GM19023 (cell line): Measurements from ENCODE around the gene MAST4.
A peak's percentile ranks its signal among the peaks of the same experiment; 100 is the strongest.

ENCODE experiments used
- ATAC-seq: cut with Tn5 transposase; IDR thresholded peaks from one replicate; pipeline ENCODE4 v1.9.1; 2021; ENCODE audit warnings: mild to moderate bottlenecking, moderate library complexity; ENCODE audit not compliant: unreplicated experiment

The MAST4 gene

GRCh38 chr5:66982056-66982387, 385.8 kb downstream of the MAST4 start:
- no peak for ATAC-seq

DNA sequence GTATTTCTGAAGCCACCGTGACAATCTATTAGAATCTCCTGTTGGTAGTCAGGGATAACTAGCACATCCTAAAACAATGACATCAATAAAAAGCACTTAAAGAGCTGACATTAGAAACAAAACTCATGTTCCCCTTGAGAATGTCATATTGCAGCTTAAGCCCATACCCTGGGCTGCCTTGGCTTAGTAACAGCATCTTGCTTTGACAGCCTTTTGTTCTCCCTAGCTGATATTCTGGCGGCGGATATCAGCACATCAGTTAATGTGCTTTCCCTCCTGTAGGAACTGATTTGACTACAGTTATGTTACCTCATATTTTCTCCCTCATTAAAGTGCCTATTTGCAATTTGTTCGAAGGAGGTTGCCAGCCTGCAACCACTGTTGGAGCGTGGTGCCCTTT, 386.3 kb downstream of the MAST4 start:
- no peak for ATAC-seq

DNA sequence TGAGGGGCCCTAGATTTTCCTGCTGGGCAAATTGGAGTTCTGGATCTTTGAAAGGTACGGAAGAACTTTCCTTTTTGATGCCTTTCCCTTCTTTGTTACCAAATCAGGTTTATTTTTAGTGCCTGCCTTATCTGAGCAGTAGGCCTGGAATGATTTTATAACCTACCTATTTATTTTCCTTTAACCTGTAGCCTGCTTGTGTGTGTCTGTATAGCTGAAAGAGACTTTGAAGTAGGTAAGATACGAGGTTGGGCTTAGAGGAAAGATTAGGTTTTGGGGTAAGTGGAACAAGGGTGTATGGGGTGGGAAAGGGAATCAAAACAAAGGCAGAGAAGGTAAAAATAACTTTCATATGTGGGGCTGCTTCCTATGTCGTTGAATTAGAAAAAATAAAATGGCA, 389.2 kb downstream of the MAST4 start:
- no peak for ATAC-seq

DNA sequence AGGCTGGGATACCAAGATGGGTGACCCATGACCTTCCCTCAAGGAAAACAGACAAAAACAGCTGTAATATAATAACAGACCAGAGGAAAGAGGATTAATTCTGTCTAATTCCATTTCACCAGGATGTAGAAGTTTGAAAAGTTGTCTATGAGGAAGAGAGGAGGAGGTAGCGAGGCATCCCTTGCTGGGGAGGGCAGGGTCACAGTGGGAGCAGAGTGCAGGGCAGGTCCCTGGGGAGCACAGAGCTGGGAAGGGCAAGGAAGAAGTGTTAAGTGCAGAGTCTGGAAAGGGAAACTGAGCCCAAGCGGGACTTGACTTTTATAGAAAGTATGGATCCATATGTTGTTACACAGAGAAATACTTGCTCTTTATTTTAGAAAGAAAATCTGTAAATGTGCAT, 389.8 kb downstream of the MAST4 start:
- ATAC-seq = no peak

DNA sequence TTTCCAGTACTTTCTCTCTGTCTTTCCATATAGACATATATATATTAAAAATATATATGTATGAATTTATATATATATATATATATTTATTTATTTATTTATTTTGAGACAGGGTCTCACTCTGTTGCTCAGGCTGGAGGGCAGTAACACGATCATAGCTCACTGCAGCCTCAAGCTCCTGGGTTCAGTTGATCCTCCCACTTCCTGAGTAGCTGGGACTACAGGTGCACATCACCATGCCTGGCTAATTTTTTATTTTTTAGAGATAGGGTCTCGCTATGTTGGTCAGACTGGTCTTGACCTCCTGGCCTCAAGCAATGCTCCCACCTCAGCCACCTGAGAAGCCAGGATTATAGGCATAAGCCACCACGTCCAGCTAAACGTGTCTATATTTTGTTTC, 390.3 kb downstream of the MAST4 start:
- no peak for ATAC-seq

GRCh38 chr5:66987126-66987525, 390.9 kb downstream of the MAST4 start:
- no peak for ATAC-seq

DNA sequence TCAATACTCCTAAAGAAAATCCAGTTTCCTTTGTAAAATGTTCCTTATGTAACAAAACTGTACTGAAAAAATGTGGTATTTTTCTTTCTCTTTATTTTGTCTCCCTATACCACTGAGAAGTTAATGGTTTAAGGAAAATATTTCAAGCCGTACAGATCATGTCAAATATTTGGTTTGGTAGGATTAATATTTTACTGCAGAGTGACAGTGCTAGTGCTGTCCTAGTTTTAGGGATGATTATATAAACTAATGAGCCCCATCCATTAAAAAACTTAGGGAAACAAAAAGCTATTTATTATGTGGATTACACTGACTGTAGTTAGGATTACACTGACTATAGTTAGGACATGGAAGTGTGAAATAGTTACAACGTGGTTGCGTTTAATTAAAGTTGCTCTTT, 391.3 kb downstream of the MAST4 start:
- no peak for ATAC-seq

DNA sequence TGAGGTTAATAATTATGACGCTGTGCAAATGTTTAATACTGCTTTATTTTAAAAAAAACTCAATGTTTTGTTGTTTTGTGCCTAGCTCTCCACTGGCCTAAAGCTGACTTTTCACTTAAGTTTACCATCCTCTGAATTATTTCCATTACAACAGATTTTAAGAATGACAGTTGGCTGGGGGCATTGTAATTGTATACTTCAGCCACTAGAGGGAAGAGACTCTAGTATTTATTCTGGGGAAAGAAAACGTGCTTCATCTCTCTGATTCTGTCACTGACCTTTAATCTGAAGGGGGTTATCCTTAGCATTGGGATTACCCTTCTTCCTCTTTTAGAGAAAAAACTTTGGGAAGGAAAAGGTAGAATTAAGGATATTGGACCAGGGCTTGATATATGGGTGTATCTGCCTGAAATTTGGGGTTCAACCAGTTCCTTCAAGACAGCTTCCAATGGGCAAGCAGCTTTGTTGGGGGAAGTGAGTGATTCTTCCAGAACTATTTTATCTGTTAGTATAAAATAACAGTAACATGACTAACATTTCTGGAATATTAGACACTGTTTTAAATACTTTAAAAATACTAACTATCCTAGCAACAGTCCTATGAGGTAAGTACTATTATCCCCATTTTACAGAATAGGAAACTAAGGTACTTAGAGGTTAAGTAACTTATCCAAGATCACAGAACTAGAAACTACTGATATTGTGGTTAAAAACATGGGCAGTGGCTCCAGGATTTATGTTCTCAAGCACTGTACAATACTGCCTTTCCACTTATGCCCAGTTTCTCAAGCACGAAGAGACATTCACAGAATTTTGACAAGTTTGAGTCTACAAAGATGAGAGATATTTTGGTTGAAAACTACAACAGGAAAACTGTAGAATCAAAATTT, 392.0 kb downstream of the MAST4 start:
- no peak for ATAC-seq

DNA sequence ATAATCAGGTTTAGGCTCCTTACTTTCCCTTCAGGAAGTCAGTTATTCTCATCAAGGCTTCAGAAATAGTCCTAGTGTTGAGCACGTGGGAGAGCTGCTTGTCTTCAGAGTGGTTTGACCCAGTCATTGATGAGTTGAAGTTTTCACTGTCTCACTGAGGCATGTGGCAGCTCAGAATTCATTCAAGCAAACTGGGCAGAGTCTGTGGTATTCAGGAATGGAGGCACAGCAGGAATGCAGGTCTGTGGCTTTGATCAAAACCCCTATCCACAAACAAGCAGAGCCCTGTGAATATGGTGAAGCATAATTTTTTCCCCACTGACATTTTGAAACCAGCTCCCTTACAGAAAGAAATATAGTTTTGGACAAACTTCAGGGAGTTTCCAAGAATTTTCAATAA, 393.1 kb downstream of the MAST4 start:
- ATAC-seq = no peak

- no peak for ATAC-seq
These were observed 393.6 kb downstream of the MAST4 start for GRCh38 chr5:66989781-66990180.

DNA sequence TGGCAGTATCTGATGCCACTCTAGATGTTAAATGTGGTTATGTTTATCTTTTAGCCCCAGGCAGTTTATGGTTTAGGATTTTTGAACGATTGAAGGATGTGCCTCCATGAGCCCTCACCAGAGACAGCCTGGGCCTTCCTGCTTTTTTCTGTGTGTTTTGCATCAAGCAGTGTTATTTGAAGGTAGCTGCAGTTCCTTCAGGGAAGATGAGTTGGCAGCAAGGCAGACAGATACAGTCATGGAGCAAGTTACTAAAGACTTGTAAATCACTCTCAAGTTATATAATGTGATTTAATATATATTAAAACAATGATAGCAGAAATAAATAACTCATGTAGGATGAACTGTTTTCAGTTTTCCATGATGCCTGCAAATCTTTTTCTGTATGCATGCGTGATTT, 395.6 kb downstream of the MAST4 start:
- ATAC-seq = no peak

GRCh38 chr5:66992547-66992946, 396.4 kb downstream of the MAST4 start:
- no peak for ATAC-seq

DNA sequence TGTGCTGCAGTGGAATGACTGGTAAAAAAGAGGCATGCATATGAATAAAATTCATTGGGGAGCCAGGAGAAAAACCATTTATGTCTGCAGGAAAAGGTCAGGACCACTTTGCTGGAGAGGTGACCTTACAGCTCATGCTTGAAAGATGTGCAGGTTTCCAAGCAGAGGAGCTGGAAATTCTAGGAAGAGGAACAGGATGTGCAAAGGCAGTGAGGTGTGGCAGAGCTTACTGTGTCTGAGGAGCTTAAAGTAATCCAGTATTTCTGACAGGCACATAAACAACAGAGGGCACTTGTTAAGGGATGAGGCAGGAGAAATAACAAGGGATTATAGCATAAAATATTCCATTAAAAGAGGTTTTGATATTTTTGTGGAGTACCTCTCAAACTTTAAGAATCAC, 397.3 kb downstream of the MAST4 start:
- ATAC-seq = no peak

DNA sequence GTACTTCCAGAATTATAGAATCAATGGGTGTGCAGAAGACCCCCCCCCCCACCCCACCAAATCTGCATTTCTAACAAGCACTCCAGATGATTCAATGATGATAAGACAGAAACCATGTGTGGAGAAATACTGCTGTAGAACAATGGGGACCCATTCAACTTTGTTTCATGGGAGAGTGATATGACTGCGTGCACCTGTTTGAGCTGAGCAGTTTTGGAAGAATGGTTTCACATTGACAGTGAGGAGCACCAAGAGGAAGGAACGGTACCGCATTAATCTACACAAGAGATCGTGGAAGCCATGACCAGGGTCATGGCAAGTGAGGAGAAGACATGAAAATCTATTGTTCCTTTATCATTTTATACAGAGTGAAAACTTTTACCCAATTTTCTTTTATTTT, 397.7 kb downstream of the MAST4 start:
- ATAC-seq = no peak

DNA sequence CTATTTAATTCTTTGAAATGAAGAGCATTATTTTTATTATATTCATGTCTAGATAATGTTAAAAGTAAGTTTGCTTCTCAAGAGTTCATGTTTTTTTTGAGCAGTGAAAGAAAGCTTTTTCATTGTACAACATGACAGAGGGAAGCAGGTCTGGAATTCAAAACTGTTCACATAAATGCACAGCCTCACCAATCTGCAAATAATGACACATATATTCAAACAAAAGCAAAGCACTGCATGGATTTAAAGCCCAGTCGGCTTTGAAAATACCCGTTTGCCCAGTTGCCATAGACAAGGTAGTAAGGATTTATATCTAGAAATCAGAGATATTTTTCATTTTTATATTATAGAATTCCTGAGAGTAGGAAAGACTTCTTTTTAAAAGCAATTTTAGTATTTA, 398.6 kb downstream of the MAST4 start:
- ATAC-seq = no peak

GRCh38 chr5:67000794-67001475, 404.7 kb downstream of the MAST4 start:
- no peak for ATAC-seq

GRCh38 chr5:67002832-67003684, 406.9 kb downstream of the MAST4 start:
- ATAC-seq = no peak

- peak; percentile 18 for ATAC-seq
These were observed 407.4 kb downstream of the MAST4 start for GRCh38 chr5:67003685-67003934.

- peak; percentile 59 for ATAC-seq
These were observed 407.9 kb downstream of the MAST4 start for GRCh38 chr5:67003935-67004729.

- ATAC-seq = no peak
These were observed 408.6 kb downstream of the MAST4 start for GRCh38 chr5:67004730-67005350.
